NCI-H2171 treated with DMSO at 0.1 percent for 48 hours (cell line): ENCODE measurements around the gene IRAK2.

ENCODE experiments used
- DNase-seq: peaks from one replicate; lab custom pipeline; 2025; lab: John Stamatoyannopoulos, UW

The IRAK2 gene

GRCh38 chr3:10224794-10225665 lies 60.3 kb downstream of the IRAK2 start:
- peak; percentile 34 for DNase-seq

GRCh38 chr3:10226293-10226692 lies 61.6 kb downstream of the IRAK2 start:
- DNase-seq = no peak

- DNase-seq = no peak
Observed at GRCh38 chr3:10228248-10228950, 63.7 kb downstream of the IRAK2 start.

- no peak for DNase-seq
Observed at GRCh38 chr3:10229576-10229975, 64.9 kb downstream of the IRAK2 start.

GRCh38 chr3:10232137-10232536 lies 67.4 kb downstream of the IRAK2 start:
- DNase-seq = no peak

- DNase-seq = no peak
Observed at GRCh38 chr3:10233988-10234387, 69.3 kb downstream of the IRAK2 start.

GRCh38 chr3:10234526-10235230 lies 70.0 kb downstream of the IRAK2 start:
- no peak for DNase-seq

GRCh38 chr3:10235551-10235950 lies 70.8 kb downstream of the IRAK2 start:
- no peak for DNase-seq

- no peak for DNase-seq
Observed at GRCh38 chr3:10238345-10239183, 73.8 kb downstream of the IRAK2 start.

GRCh38 chr3:10240799-10241198 lies 76.1 kb downstream of the IRAK2 start:
- DNase-seq = no peak

GRCh38 chr3:10242182-10243065 lies 77.7 kb downstream of the IRAK2 start:
- no peak for DNase-seq

GRCh38 chr3:10244009-10244408 lies 79.3 kb downstream of the IRAK2 start:
- no peak for DNase-seq

- DNase-seq = no peak
Observed at GRCh38 chr3:10245081-10245712, 80.5 kb downstream of the IRAK2 start.

GRCh38 chr3:10247679-10248183 lies 83.0 kb downstream of the IRAK2 start:
- DNase-seq = no peak

- peak; percentile 90 for DNase-seq
Observed at GRCh38 chr3:10248184-10248983, 83.7 kb downstream of the IRAK2 start, which contains the start of gene TATDN2. Gene TATDN2 (plus strand): TSS chr3:10248459. CDS start chr3:10249201, 742 bp downstream.

- DNase-seq = no peak
Observed at GRCh38 chr3:10248984-10249748, 84.4 kb downstream of the IRAK2 start.

- no peak for DNase-seq
Observed at GRCh38 chr3:10249833-10250232, 85.1 kb downstream of the IRAK2 start.

- no peak for DNase-seq
Observed at GRCh38 chr3:10251006-10251405, 86.3 kb downstream of the IRAK2 start.
